ENCODE measurements around the gene RABL2B. TPM values are rescaled to one million over a fixed set of nuclear protein-coding genes. Genes with fewer than 3 reads are reported as not detected.

The RABL2B gene
- total RNA-seq, 2 experiments from 2014 or later = 36.0 to 37.3 TPM

- peaks cover 4% of the 10 kb centered on the region for H3K4me1 Mint-ChIP-seq (ENCODE audit: low read depth)
- intact Hi-C loops (cut with DNase I, micrococcal nuclease) = loop anchor here (1.0 to 2.0 kb wide), 2 partner anchors 25 kb away; no protein-coding TSS in a partner anchor
- Histone ChIP-seq H3K27me3 (ENCODE audit: control insufficient read depth in 1 of 2, insufficient read depth in 2 of 2, low read length in 2 of 2) (no peaks in the 10 kb centered on the region), H3K4me1 (ENCODE audit: insufficient read depth, low read length) (peaks cover 9% of the 10 kb centered on the region), H3K27ac (ENCODE audit: low read depth in 1 of 2, low read length in 2 of 2) (no peak overlapping the region), H3K4me3 (ENCODE audit: low read length) (no peak overlapping the region), H3K9me3 (ENCODE audit: control insufficient read depth in 1 of 2, insufficient read depth in 1 of 2, low read length in 2 of 2) (no peaks in the 10 kb centered on the region), H3K36me3 (ENCODE audit: insufficient read depth, low read length) (no peaks in the 10 kb centered on the region)
- TF ChIP-seq CTCF (IDR thresholded peaks at IDR 0.05) = peak; percentile 59
- ATAC-seq (ENCODE audit: poor library complexity) (peak; percentile 98), DNase-seq (peak; percentile 40 to 82 (median 63))
- no peaks in the 10 kb centered on the region for H3K27me3 Mint-ChIP-seq
- H3K36me3 Mint-ChIP-seq (ENCODE audit: low read depth) = no peaks in the 10 kb centered on the region
- ChIA-PET POLR2A (no interaction called here), CTCF (interaction anchor here (1.3 kb wide), 1 partner anchor 25 kb away, joined by 4 read pairs; no protein-coding TSS in a partner anchor)
- H3K27ac Mint-ChIP-seq = no peak overlapping the region
- H3K9me3 Mint-ChIP-seq = no peaks in the 10 kb centered on the region
- no peak overlapping the region for H3K4me3 Mint-ChIP-seq
Observed at GRCh38 chr22:50731811-50732624, 51.4 kb downstream of the RABL2B start.

- Histone ChIP-seq H3K27me3 (ENCODE audit: control insufficient read depth in 1 of 2, insufficient read depth in 2 of 2, low read length in 2 of 2) (no peaks in the 10 kb centered on the region), H3K4me1 (ENCODE audit: insufficient read depth, low read length) (peaks cover 9% of the 10 kb centered on the region), H3K4me3 (ENCODE audit: low read length) (no peak overlapping the region), H3K27ac (ENCODE audit: low read depth in 1 of 2, low read length in 2 of 2) (no peak overlapping the region), H3K36me3 (ENCODE audit: insufficient read depth, low read length) (no peaks in the 10 kb centered on the region), H3K9me3 (ENCODE audit: control insufficient read depth in 1 of 2, insufficient read depth in 1 of 2, low read length in 2 of 2) (no peaks in the 10 kb centered on the region)
- ATAC-seq (ENCODE audit: poor library complexity) (no peak), DNase-seq (no peak)
- intact Hi-C loops (cut with DNase I, micrococcal nuclease) = no loop called here
- Mint-ChIP-seq H3K4me3 (no peak overlapping the region), H3K36me3 (ENCODE audit: low read depth) (no peaks in the 10 kb centered on the region), H3K27me3 (no peaks in the 10 kb centered on the region), H3K27ac (no peak overlapping the region), H3K4me1 (ENCODE audit: low read depth) (peaks cover 4% of the 10 kb centered on the region), H3K9me3 (no peaks in the 10 kb centered on the region)
- CTCF ChIA-PET = no interaction called here
- POLR2A ChIA-PET = no interaction called here
- no peak for TF ChIP-seq CTCF (IDR thresholded peaks at IDR 0.05)
Observed at GRCh38 chr22:50730941-50731661, 52.3 kb downstream of the RABL2B start.

DNA sequence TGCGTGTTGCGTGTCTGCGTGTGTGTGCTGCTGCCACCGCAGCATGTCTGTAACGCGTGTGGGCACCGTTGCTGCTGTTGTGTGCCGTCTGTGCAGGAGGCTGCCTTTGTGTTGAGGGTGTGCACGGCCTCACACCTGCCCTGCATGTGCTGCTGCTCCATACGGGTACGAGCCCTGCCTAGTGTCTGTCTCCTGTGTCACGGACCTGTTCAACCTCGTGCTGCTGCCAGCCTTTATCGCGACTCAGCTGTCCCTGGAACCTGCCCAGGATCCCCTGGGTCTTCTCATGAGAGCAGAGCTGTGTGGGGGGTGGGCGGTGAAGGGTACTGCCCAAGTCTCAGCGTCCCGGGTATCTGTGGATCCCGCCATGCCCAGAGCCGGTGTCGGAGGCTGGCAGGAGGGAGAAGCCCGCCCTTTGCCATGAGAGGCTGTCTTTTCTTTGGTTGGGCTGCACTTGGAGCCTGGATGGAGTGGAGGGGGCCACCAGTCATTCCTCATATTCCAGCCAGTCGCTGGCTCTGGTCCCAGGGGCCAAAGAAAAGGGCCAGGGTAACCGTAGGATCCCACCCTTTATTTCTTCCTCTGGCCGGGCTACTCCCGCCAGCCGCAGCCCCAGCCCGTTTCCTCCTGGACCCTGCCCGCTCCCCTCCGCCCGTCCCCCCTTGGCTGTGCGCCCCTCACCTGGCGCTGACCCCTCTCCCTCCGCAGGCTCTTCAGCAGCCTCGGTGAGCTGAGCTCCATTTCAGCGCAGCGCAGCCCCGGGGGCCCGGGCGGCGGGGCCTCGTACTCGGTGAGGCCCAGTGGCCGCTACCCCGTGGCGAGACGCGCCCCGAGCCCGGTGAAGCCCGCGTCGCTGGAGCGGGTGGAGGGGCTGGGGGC is 53.2 kb downstream of the RABL2B start:
- H3K4me3 Mint-ChIP-seq = no peak overlapping the region
- intact Hi-C loops (cut with DNase I, micrococcal nuclease) = no loop called here
- Histone ChIP-seq H3K36me3 (ENCODE audit: insufficient read depth, low read length) (no peaks in the 10 kb centered on the region), H3K27me3 (ENCODE audit: control insufficient read depth in 1 of 2, insufficient read depth in 2 of 2, low read length in 2 of 2) (no peaks in the 10 kb centered on the region), H3K27ac (ENCODE audit: low read depth in 1 of 2, low read length in 2 of 2) (no peak overlapping the region), H3K9me3 (ENCODE audit: control insufficient read depth in 1 of 2, insufficient read depth in 1 of 2, low read length in 2 of 2) (no peaks in the 10 kb centered on the region), H3K4me3 (ENCODE audit: low read length) (no peak overlapping the region), H3K4me1 (ENCODE audit: insufficient read depth, low read length) (peaks cover 9% of the 10 kb centered on the region)
- no peak overlapping the region for H3K27ac Mint-ChIP-seq
- DNase-seq (no peak), ATAC-seq (ENCODE audit: poor library complexity) (no peak)
- TF ChIP-seq CTCF (IDR thresholded peaks at IDR 0.05) = no peak
- ChIA-PET CTCF (no interaction called here), POLR2A (no interaction called here)
- H3K4me1 Mint-ChIP-seq (ENCODE audit: low read depth) = peaks cover 4% of the 10 kb centered on the region
- H3K27me3 Mint-ChIP-seq = no peaks in the 10 kb centered on the region
- no peaks in the 10 kb centered on the region for H3K36me3 Mint-ChIP-seq (ENCODE audit: low read depth)
- no peaks in the 10 kb centered on the region for H3K9me3 Mint-ChIP-seq
